ENCODE measurements around the gene SUGCT. TPM values are rescaled to one million over a fixed set of nuclear protein-coding genes. Genes with fewer than 3 reads are reported as not detected.

Gene SUGCT
- total RNA-seq, 1 experiment from 2014 or later = 1.5 TPM

DNA sequence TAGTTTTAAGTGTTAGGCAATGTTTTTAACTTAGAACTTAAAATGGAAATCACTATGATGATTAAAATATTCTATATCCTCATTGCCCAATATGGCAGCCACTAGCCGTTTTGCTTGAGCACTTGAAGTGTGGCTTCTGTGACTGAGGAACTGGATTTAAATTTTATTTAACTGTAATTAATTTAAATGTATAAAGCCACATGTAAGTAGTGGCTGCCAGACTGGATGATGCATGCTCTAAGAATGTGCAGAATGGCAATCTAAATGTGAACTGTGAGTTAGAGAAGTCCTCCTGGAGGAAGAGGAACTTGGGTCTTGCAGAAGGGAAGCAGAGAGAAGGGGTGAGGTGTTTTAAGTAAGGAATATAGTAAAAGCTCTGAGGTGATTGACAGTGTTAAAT is 451.4 kb downstream of the SUGCT start:
- no peaks in the 10 kb centered on the region for H3K27me3 ChIP-seq (replicated peaks; ENCODE audit: insufficient read depth, low read depth, low read length, poor library complexity)
- POLR2A ChIA-PET (ENCODE audit: low non-redundant PET) = no interaction called here
- H3K9me3 ChIP-seq (ENCODE audit: low read depth, low read length, poor library complexity, severe bottlenecking) = no peaks in the 10 kb centered on the region
- no peak overlapping the region for H3K27ac ChIP-seq (ENCODE audit: low read depth, low read length, poor library complexity, severe bottlenecking)
- peak; percentile 10 for DNase-seq (ENCODE audit: low spot score)
- BruUV-seq (replicated peaks) = no TSS peak
- H3K4me1 ChIP-seq (ENCODE audit: insufficient read depth, low read length, poor library complexity, severe bottlenecking) = no peaks in the 10 kb centered on the region
- CTCF ChIA-PET = no interaction called here
- TF ChIP-seq EZH2 (IDR thresholded peaks at IDR 0.05; ENCODE audit: borderline replicate concordance, low read depth, low read length, poor library complexity, severe bottlenecking) = no peak
- TF ChIP-seq, protein P1, sequence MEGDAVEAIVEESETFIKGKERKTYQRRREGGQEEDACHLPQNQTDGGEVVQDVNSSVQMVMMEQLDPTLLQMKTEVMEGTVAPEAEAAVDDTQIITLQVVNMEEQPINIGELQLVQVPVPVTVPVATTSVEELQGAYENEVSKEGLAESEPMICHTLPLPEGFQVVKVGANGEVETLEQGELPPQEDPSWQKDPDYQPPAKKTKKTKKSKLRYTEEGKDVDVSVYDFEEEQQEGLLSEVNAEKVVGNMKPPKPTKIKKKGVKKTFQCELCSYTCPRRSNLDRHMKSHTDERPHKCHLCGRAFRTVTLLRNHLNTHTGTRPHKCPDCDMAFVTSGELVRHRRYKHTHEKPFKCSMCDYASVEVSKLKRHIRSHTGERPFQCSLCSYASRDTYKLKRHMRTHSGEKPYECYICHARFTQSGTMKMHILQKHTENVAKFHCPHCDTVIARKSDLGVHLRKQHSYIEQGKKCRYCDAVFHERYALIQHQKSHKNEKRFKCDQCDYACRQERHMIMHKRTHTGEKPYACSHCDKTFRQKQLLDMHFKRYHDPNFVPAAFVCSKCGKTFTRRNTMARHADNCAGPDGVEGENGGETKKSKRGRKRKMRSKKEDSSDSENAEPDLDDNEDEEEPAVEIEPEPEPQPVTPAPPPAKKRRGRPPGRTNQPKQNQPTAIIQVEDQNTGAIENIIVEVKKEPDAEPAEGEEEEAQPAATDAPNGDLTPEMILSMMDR (conservative IDR thresholded peaks at IDR 0.05; ENCODE audit: low read depth, low read length) = no peak
- intact Hi-C loops (cut with micrococcal nuclease; ENCODE audit: unreplicated experiment) = no loop called here
- H3K4me3 ChIP-seq (ENCODE audit: low read depth, low read length, poor library complexity, severe bottlenecking) = no peak overlapping the region
- H3K36me3 ChIP-seq (ENCODE audit: insufficient read depth, low read length, poor library complexity, severe bottlenecking) = no peaks in the 10 kb centered on the region

DNA sequence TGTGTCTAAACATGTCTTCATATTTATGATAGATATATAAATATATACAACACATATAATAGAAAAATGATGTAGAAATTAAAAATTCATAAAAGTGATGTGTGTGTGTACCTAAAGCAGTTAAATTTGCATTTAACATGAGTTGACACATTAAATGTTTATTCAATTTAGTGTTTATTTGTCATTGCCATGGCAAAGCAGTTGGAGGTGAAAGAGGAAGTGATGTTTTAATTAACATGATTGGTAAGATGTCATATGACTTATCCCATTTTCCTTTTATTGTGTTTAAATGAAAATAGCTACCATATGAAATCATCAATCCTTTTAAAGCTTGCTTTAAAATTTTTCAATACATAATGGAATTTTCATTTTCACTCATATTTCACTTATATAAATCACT is 452.6 kb downstream of the SUGCT start:
- Histone ChIP-seq H3K36me3 (ENCODE audit: insufficient read depth, low read length, poor library complexity, severe bottlenecking) (no peaks in the 10 kb centered on the region), H3K27me3 (replicated peaks; ENCODE audit: insufficient read depth, low read depth, low read length, poor library complexity) (no peaks in the 10 kb centered on the region), H3K4me1 (ENCODE audit: insufficient read depth, low read length, poor library complexity, severe bottlenecking) (no peaks in the 10 kb centered on the region), H3K27ac (ENCODE audit: low read depth, low read length, poor library complexity, severe bottlenecking) (no peak overlapping the region), H3K9me3 (ENCODE audit: low read depth, low read length, poor library complexity, severe bottlenecking) (no peaks in the 10 kb centered on the region), H3K4me3 (ENCODE audit: low read depth, low read length, poor library complexity, severe bottlenecking) (no peak overlapping the region)
- ChIA-PET POLR2A (ENCODE audit: low non-redundant PET) (no interaction called here), CTCF (no interaction called here)
- intact Hi-C loops (cut with micrococcal nuclease; ENCODE audit: unreplicated experiment) = no loop called here
- no peak for DNase-seq (ENCODE audit: low spot score)
- TF ChIP-seq EZH2 (IDR thresholded peaks at IDR 0.05; ENCODE audit: borderline replicate concordance, low read depth, low read length, poor library complexity, severe bottlenecking) = no peak
- TF ChIP-seq, protein P1 (conservative IDR thresholded peaks at IDR 0.05; ENCODE audit: low read depth, low read length) = no peak
- no TSS peak for BruUV-seq (replicated peaks)

DNA sequence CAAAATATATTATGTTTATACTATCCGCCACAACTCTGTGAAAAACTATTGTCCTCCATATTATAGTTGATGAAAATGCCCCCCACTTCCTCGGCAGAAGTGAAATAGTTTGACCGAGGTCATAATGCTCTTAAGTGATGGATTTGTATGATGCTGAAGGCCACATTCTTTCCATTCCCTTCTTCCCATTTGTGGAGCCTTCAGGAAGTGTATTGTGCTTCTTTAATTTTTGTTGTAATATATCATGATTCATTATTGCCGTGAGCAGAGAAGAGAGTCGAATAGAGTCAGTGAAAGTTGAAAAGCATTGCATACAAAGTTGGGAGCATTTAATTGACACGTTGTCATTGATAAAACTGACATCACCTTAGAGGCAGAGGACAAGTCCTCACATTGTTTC is 460.3 kb downstream of the SUGCT start:
- H3K27ac ChIP-seq (ENCODE audit: low read depth, low read length, poor library complexity, severe bottlenecking) = no peak overlapping the region
- ChIA-PET CTCF (no interaction called here), POLR2A (ENCODE audit: low non-redundant PET) (no interaction called here)
- BruUV-seq (replicated peaks) = no TSS peak
- H3K4me1 ChIP-seq (ENCODE audit: insufficient read depth, low read length, poor library complexity, severe bottlenecking) = no peaks in the 10 kb centered on the region
- no peaks in the 10 kb centered on the region for H3K9me3 ChIP-seq (ENCODE audit: low read depth, low read length, poor library complexity, severe bottlenecking)
- no peaks in the 10 kb centered on the region for H3K27me3 ChIP-seq (replicated peaks; ENCODE audit: insufficient read depth, low read depth, low read length, poor library complexity)
- intact Hi-C loops (cut with micrococcal nuclease; ENCODE audit: unreplicated experiment) = no loop called here
- H3K4me3 ChIP-seq (ENCODE audit: low read depth, low read length, poor library complexity, severe bottlenecking) = no peak overlapping the region
- no peaks in the 10 kb centered on the region for H3K36me3 ChIP-seq (ENCODE audit: insufficient read depth, low read length, poor library complexity, severe bottlenecking)
- TF ChIP-seq, protein P1 (conservative IDR thresholded peaks at IDR 0.05; ENCODE audit: low read depth, low read length) = no peak
- TF ChIP-seq EZH2 (IDR thresholded peaks at IDR 0.05; ENCODE audit: borderline replicate concordance, low read depth, low read length, poor library complexity, severe bottlenecking) = no peak
- DNase-seq (ENCODE audit: low spot score) = no peak

All from A673 (cell line).